ENCODE measurements around the gene UVRAG.

UVRAG gene

GRCh38 chr11:75809991-75810390, 5.0 kb upstream of the UVRAG start:
- no peak for DNase-seq (ENCODE audit: low spot score)

- no peak for DNase-seq (ENCODE audit: low spot score)
Observed at GRCh38 chr11:75810637-75811390, 4.2 kb upstream of the UVRAG start.

- no peak for DNase-seq (ENCODE audit: low spot score)
Observed at GRCh38 chr11:75811485-75811884, 3.5 kb upstream of the UVRAG start.

- no peak for DNase-seq (ENCODE audit: low spot score)
Observed at GRCh38 chr11:75812542-75813040, 2.4 kb upstream of the UVRAG start.

- no peak for DNase-seq (ENCODE audit: low spot score)
Observed at GRCh38 chr11:75813124-75813523, 1.9 kb upstream of the UVRAG start.

- DNase-seq (ENCODE audit: low spot score) = no peak
Observed at GRCh38 chr11:75813622-75814039, 1.4 kb upstream of the UVRAG start.

- DNase-seq (ENCODE audit: low spot score) = no peak
Observed at GRCh38 chr11:75814363-75814676, 690 bp upstream of the UVRAG start.

- no peak for DNase-seq (ENCODE audit: low spot score)
Observed at GRCh38 chr11:75815345-75816168, 547 bp downstream of the UVRAG start.

- DNase-seq (ENCODE audit: low spot score) = no peak
Observed at GRCh38 chr11:75816561-75817239, 1.7 kb downstream of the UVRAG start.

- DNase-seq (ENCODE audit: low spot score) = no peak
Observed at GRCh38 chr11:75820645-75821044, 5.6 kb downstream of the UVRAG start.

GRCh38 chr11:75821202-75821601, 6.2 kb downstream of the UVRAG start:
- no peak for DNase-seq (ENCODE audit: low spot score)

- DNase-seq (ENCODE audit: low spot score) = no peak
Observed at GRCh38 chr11:75822541-75822940, 7.5 kb downstream of the UVRAG start.

- no peak for DNase-seq (ENCODE audit: low spot score)
Observed at GRCh38 chr11:75823415-75823814, 8.4 kb downstream of the UVRAG start.

- no peak for DNase-seq (ENCODE audit: low spot score)
Observed at GRCh38 chr11:75823946-75824345, 8.9 kb downstream of the UVRAG start.

GRCh38 chr11:75826461-75827230, 11.6 kb downstream of the UVRAG start:
- DNase-seq (ENCODE audit: low spot score) = no peak

GRCh38 chr11:75827562-75827961, 12.6 kb downstream of the UVRAG start:
- DNase-seq (ENCODE audit: low spot score) = no peak

- DNase-seq (ENCODE audit: low spot score) = no peak
Observed at GRCh38 chr11:75831915-75832502, 17.0 kb downstream of the UVRAG start.

GRCh38 chr11:75834728-75835127, 19.7 kb downstream of the UVRAG start:
- DNase-seq (ENCODE audit: low spot score) = no peak

GRCh38 chr11:75836417-75836816, 21.4 kb downstream of the UVRAG start:
- no peak for DNase-seq (ENCODE audit: low spot score)

- no peak for DNase-seq (ENCODE audit: low spot score)
Observed at GRCh38 chr11:75839851-75840250, 24.8 kb downstream of the UVRAG start.

GRCh38 chr11:75840522-75840921, 25.5 kb downstream of the UVRAG start:
- no peak for DNase-seq (ENCODE audit: low spot score)

- no peak for DNase-seq (ENCODE audit: low spot score)
Observed at GRCh38 chr11:75841739-75842138, 26.7 kb downstream of the UVRAG start.
